ENCODE data around the gene PIGQ. TPM values are rescaled to one million over a fixed set of nuclear protein-coding genes. Genes with fewer than 3 reads are reported as not detected.
A peak's percentile ranks its signal among the peaks of the same experiment; 100 is the strongest.

The PIGQ gene
- total and polyA plus RNA-seq, 2 of the 4 experiments (the other 2 are of a cell fraction), result 5.9 to 36.8 TPM

DNA sequence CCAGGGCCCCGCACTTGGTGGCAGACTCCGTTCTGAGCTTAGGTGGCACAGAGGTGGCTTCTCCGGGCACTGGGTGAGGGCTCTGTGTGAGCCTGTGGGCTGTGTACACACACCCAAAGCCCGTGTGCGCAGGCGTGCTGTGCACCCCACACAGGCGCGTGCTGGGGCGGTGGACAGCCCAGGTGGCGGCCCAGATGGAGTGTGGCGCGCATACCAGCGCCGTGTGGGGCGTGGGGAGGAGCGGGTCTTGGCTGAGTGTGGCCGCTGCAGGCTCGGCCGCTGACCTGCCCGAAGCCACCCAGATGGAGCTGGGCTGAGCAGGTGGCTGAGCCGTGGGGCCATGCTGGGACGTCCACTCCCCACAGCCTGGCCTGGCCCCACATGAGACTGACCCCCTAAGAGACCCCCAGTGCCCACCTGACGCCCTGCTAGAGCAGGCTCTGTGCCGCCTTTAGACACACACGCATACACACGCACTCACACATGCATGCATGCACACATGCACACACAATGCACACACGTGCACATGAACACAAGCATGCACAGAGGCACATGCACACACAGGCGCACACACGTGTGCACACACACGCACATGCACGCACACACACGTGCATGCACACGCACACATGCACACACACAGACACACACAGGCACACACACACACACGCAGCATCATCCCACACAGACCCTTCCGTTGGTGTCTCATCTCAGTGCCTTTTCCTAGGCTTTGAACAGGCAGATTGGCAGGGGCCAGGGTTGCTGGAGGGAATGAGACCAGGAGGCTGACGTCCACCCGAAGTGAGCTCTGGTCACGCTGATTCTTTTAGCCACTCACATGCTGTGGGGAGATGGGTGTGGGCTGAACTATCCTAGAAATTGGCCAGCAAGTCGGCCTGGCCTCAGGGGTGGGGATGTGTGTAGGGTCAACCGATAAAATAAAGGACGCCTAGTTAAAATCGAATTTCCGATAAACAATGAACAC is 7.5 kb upstream of the PIGQ start:
- in situ Hi-C loops (cut with MboI; ENCODE audit: low sequenced_read_pairs) (no loop called here), dilution Hi-C loops (cut with HindIII; ENCODE audit: low sequenced_read_pairs, unreplicated experiment) (no loop called here), intact Hi-C loops (cut with micrococcal nuclease) (no loop called here)
- Histone ChIP-seq H3K56ac (ENCODE audit: extremely low read depth, insufficient read depth, low read length) (no peak overlapping the region), H4K20me1 (ENCODE audit: insufficient read depth, low read length) (peaks cover 5% of the 10 kb centered on the region; the same call in 1 of the 2 replicates), H3K27me3 (ENCODE audit: control insufficient read depth, insufficient read depth, low read length) (peaks cover 48% of the 10 kb centered on the region), H4K5ac (ENCODE audit: low read depth, low read length) (no peak overlapping the region), H3K14ac (replicated peaks; ENCODE audit: low read depth, low read length) (no peak overlapping the region), H3K4me1 (ENCODE audit: control insufficient read depth, insufficient read depth, low read length) (peaks cover 13% of the 10 kb centered on the region), H2BK20ac (ENCODE audit: low read depth, low read length) (no peak overlapping the region), H4K91ac (ENCODE audit: insufficient read depth, low read depth, low read length) (no peak overlapping the region), H2AK5ac (ENCODE audit: low read depth, low read length) (no peak overlapping the region), H3K9me3 (ENCODE audit: control insufficient read depth, insufficient read depth, low read length) (no peaks in the 10 kb centered on the region), H2BK15ac (ENCODE audit: low read depth, low read length) (no peak overlapping the region), H3K9me1 (ENCODE audit: insufficient read depth, low read length) (peaks cover 4% of the 10 kb centered on the region), H3K79me1 (ENCODE audit: low read depth in 1 of 2, low read length in 2 of 2) (no peaks in the 10 kb centered on the region), H3K36me3 (ENCODE audit: control insufficient read depth, insufficient read depth, low read length) (no peaks in the 10 kb centered on the region), H3K4me3 (ENCODE audit: insufficient read depth, low read depth, low read length) (no peak overlapping the region), H3K4me2 (ENCODE audit: low read depth, low read length) (no peak overlapping the region), H3K27ac (ENCODE audit: insufficient read depth, low read length) (no peak overlapping the region), H2BK120ac (ENCODE audit: low read depth, low read length) (no peak overlapping the region), H3K23ac (ENCODE audit: low read depth, low read length) (peak overlapping the region; percentile 49; the same call in 1 of the 2 replicates), H4K8ac (ENCODE audit: low read depth in 2 of 2, low read length in 2 of 2) (no peak overlapping the region), H3K18ac (ENCODE audit: low read depth, low read length) (no peak overlapping the region), H2AFZ (replicated peaks; ENCODE audit: low read length, poor library complexity) (peak overlapping the region; percentile 44), H3K9ac (ENCODE audit: low read depth, low read length) (no peak overlapping the region), H2AK9ac (replicated peaks; ENCODE audit: low read depth, low read length, poor library complexity) (peak overlapping the region; percentile 37), H2BK5ac (ENCODE audit: low read depth, low read length, poor library complexity, severe bottlenecking) (no peak overlapping the region), H3K4ac (ENCODE audit: low read depth, low read length) (no peak overlapping the region)
- WGBS, 2 experiments (ENCODE audit: extremely low coverage in 2 of 2, insufficient read length in 1 of 2), result 75% methylated on average over 15 of the region's 43 CpGs; no CpG with 5 or more reads in 1 of the 2 experiments
- ATAC-seq (ENCODE audit: low read depth) (no peak), DNase-seq (no peak)
- TF ChIP-seq RFX5 (IDR thresholded peaks at IDR 0.05; ENCODE audit: low read depth, low read length), result no peak
- ChIA-PET POLR2A (ENCODE audit: unreplicated experiment) (no interaction called here), CTCF (no interaction called here)
- no TSS peak for BruUV-seq (replicated peaks)

Data from IMR-90 (cell line).